Activated CD4-positive, alpha-beta T cell treated with anti-CD3 and anti-CD28 coated beads, Interleukin-2, Interleukin-4, amounts not matched to agents 100 ng/mL and 50 ng/mL, durations not matched to agents 16 hours and 8 hours (primary cell): ENCODE results near the gene MTMR6.
A peak's percentile ranks its signal among the peaks of the same experiment; 100 is the strongest.
"Not testable (repeated sequence)": the region's sequence is repeated elsewhere in the genome, so short reads cannot be mapped to it uniquely, and the experiment has no call there.

Source experiments
- DNase-seq: peaks from one replicate; pipeline ENCODE4 v3.0.0-alpha.2; 2020; ENCODE audit warnings: low spot score

The MTMR6 gene

DNA sequence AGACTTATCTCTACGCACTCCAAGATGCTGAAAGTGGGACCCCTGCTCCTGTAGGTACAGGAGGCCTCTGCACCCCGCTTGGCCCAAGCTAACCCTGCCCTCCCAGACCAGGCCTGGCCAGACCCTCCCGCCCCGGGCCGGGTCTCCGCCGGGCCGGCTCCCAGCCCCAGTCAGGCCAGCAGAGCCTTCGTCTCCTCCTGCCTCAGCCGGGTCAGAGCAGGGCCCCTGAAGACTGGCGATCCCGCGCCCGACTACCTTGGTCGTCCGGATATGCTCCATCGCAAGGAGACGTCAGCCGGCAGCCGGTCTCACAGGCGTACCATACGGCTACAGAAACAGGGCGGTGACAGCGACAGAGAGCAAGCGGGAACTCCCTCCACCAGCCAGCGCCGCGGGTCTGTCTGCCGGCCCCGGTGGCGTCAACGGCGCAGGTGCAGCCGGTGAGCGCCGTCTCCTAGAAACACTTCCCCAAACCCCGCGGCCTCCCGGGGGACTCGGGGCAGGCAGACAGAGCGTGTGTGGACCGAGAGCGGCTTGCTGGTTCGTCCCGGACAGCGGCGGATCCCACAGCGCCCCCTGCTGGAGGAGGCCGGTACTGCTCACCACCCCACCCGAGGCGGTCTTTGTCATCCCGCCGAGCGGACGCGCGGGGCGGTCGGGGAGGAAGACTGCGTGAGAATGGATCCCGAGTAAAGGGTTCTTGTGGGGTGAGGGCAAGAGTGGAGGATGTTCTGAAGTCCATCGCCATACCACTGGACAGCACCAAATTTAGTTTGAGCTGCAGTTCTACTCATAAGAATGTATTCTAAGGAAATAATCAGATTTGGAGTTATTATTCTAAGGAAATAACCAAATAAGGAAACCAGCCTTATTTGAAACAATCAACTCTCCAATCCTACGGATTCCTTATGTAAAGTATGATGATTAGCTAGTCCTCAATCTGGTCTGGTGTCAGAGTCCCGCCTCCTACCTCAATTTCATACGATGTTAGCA lies at the start of gene MTMR6:
TSS of gene MTMR6 (minus strand) at position 520 of the 993 bp plus-strand sequence. CDS start at position 279, 241 bp downstream.
- peak; percentile 95 for DNase-seq

DNA sequence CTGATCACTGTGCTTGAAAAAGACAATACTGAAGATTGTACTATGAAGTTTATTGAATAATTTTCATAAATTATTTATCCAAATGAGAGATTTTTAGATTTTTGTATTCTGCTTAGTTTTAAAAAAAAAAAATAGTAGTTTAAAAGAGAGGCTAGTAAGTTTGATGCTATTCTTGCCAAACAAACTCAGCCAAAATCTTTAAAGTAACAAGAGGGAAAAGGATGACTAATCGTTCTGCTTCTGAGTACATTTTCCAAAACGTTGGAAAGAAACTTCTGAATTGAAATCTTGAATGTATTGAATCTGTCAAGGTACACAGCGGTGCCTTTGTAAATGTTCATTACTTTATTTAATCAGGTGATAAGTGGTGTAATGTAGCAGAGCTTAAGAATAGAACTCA lies 48.6 kb upstream of the MTMR6 start:
- no peak for DNase-seq

- no peak for DNase-seq
Measured at GRCh38 chr13:25330541-25330940, 43.3 kb upstream of the MTMR6 start.

DNA sequence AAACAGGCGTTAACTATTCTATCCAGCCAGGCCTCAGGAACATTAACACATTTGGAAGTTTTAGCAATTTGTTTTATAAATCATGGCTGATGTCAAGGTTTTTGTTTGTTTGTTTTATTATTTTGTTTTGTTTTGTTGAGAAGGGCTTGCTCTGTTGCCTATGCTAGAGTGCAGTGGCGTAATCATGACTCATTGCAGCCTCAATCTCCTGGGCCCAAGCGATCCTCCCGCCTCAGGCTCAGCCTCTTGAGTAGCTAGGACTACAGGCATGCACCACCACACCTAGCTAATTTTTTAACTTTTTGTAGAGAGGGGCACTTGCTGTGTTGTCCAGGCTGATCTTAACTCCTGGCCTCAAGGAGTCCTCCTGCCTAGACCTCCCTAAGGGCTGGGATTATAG lies 42.4 kb upstream of the MTMR6 start:
- DNase-seq = no peak

GRCh38 chr13:25324100-25324499 lies 36.8 kb upstream of the MTMR6 start:
- DNase-seq = no peak

DNA sequence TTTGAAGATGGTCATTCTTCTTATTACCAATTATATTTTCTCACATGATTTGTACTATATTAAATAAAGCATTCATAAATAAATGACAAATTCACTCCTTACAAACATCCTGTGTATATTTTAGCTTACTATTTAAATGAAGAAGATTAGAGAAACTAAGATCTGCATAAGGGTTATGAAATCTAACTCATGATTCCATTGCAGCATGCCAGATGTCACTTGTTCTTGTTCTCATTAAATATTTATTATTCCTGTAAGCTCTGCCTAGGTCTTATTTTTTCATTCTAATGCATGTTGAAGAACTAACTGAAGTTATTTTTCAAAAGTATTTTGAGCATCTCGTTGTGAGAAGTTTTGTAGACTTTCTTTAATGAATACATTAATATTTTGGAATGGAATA lies 32.5 kb upstream of the MTMR6 start:
- no peak for DNase-seq

GRCh38 chr13:25318946-25319345 lies 31.7 kb upstream of the MTMR6 start:
- DNase-seq = not testable (repeated sequence)

GRCh38 chr13:25310891-25311290 lies 23.6 kb upstream of the MTMR6 start:
- DNase-seq = no peak

DNA sequence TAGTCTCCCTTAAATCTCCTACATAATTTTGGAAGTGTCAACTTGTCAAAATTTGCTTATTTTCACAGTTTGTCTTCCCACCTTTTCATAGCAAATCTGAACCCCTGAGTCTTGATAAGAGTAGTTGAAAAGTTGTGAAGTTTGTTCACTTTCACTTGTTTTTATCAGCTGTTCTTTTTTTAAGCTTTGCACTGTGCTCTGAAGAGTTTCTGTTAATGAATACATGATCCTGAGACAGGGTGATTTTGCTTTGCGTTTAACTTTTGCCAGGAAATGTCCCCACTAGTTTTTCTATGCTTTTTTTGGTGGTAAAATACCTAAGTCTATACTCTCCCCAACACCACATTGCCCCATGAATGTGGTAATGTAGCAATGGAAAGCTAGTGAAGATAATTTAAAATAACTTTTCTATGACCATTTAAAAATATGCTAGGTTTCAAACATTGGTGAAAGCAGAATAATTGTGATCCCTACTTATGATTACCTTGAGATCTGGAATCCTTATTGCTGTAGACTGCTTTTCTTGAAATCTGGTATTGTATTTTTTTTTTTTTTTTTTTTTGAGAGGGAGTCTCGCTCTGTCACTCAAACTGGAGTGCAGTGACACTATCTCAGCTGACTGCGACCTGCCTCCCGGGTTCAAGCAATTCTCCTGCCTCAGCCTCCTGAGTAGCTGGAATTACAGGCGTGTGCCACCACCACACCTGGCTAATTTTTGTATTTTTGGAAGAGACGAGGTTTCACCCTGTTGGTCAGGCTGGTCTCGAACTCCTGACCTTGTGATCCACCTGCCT lies 19.6 kb upstream of the MTMR6 start:
- no peak for DNase-seq

- no peak for DNase-seq
Measured at GRCh38 chr13:25302121-25302520, 14.8 kb upstream of the MTMR6 start.

GRCh38 chr13:25301347-25302113 lies 14.2 kb upstream of the MTMR6 start, which contains the start of gene NUP58:
Gene NUP58, plus strand, starts transcription at chr13:25301625. Its CDS starts 149 bp downstream, at chr13:25301774.
- peak; percentile 96 for DNase-seq

- no peak for DNase-seq
Measured at GRCh38 chr13:25300861-25301346, 13.6 kb upstream of the MTMR6 start.

DNA sequence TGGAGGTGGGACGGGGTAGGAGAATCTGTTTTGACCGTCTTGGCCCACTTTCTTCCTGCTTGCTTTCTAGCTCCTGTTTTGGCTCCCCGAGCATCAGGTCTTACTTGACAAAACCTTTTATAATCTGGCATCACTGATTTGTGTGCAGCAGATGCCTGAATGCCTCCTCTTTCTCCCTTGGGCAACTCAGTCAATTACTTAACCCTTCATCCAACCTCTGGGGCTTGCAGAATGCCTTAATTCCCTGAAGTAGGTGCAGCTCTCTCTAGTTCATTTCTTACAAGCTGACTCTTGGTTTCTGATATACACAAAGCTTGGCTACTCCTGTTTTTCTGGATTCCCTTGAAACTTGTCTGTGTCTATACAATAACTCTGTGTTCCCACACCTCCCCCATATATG lies 8.4 kb upstream of the MTMR6 start:
- no peak for DNase-seq

- DNase-seq = no peak
Measured at GRCh38 chr13:25295228-25295627, 7.9 kb upstream of the MTMR6 start.

DNA sequence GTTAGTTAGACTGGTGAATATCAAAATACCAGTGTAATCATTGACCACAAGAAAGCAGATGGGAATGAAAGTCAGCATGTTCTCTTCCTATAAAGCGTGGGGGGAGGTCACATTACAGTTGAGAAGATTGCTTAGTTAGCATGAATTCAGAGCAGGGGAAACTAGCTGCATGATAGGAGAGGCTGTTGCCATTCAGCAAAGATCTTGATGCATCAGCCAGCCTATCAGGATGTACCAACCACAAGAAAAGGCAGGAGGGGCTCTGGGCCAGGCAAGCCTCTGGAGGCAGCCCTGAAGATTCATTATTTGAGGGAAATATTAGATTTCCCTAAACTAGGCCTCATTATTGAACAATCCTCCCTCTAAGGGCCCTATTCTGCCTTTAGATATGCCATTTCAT lies 5.0 kb upstream of the MTMR6 start:
- DNase-seq = no peak

GRCh38 chr13:25291691-25292090 lies 4.4 kb upstream of the MTMR6 start:
- DNase-seq = no peak

- DNase-seq = no peak
Measured at GRCh38 chr13:25288966-25289365, 1.7 kb upstream of the MTMR6 start.

DNA sequence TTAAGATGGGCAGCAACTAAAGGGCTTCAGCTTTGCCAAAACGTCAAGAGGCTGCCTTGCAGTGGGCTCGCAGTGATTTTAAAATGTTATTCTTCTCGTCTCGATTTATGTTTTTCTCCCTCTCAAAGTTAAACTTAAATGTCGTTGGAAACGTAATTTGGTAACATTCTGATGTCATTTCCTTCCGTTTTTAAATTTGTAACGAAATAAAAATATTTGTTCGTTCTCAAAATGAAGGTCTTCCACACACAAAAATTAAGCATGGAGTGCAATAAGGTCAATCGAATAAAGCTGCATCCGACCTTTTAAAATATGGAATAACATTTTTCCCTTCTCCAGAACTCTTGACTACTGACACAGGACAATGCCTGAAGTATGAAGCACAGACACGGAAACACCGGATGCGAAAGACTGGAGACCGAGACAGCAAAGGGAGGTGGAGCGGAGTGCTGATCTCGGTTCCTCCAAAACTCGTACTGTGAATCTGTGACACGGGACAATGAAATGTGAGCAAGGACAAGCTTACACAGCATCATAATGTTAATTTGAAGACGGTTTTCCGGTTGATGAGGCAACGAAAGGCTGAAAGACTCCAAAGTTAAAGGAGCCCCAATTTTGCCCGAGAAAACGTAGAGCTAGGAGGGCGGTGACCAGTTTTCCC lies 850 bp downstream of the MTMR6 start:
- DNase-seq = peak; percentile 57

DNA sequence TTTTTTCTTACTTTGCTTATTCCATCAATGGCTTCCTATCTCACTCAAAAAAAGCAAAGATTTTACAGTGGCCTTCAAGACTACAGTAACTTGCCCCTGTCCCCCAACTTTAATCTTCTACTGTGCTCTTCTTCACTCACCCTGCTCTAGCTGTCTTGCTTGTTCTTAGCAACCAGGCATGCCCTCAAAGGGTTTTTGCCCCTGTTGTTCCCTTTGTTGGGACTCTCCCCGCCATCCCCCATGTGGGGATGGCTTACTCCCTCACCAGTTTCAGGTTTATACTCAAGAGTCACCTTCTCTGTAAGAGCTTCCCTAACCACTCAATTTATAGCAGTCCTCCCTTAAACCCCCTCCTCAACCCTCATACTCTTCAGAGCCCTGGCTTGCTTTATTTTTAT lies 5.4 kb downstream of the MTMR6 start:
- DNase-seq = peak; percentile 15

GRCh38 chr13:25281193-25281934 lies 5.9 kb downstream of the MTMR6 start:
- DNase-seq = peak; percentile 73

GRCh38 chr13:25280396-25280795 lies 6.9 kb downstream of the MTMR6 start:
- DNase-seq = no peak
